AG09309 (cell line): Measurements from ENCODE around the gene AMDHD2.

Source experiments
- DNase-seq: peaks from one replicate; pipeline ENCODE4 v3.0.0-alpha.2; 2010; ENCODE audit warnings: low read depth
- H3K4me3 ChIP-seq: 2 replicates; pipeline ENCODE4 v1.5.1; 2011; ENCODE audit warnings: mild to moderate bottlenecking, low read depth, low read length, moderate library complexity; ENCODE audit not compliant: control insufficient read depth
- CTCF ChIP-seq: IDR thresholded peaks from 2 replicates; pipeline ENCODE4 v1.5.1; 2011; ENCODE audit warnings: mild to moderate bottlenecking, low read depth, low read length, inconsistent platforms; ENCODE audit not compliant: insufficient read depth, control insufficient read depth; ENCODE audit errors: missing control alignments

Gene AMDHD2

GRCh38 chr16:2487903-2488531 lies 32.2 kb upstream of the AMDHD2 start:
- no peak for DNase-seq
- no peak for TF ChIP-seq CTCF
- no peak overlapping the region for H3K4me3 ChIP-seq

GRCh38 chr16:2489581-2489980 lies 30.6 kb upstream of the AMDHD2 start:
- no peak for TF ChIP-seq CTCF
- no peak for DNase-seq
- no peak overlapping the region for H3K4me3 ChIP-seq

GRCh38 chr16:2490190-2491105 lies 29.7 kb upstream of the AMDHD2 start:
- H3K4me3 ChIP-seq, result no peak overlapping the region
- no peak for TF ChIP-seq CTCF
- no peak for DNase-seq

GRCh38 chr16:2492292-2492691 lies 27.9 kb upstream of the AMDHD2 start:
- H3K4me3 ChIP-seq, result no peak overlapping the region
- no peak for TF ChIP-seq CTCF
- DNase-seq, result no peak

GRCh38 chr16:2493605-2494004 lies 26.6 kb upstream of the AMDHD2 start:
- no peak for TF ChIP-seq CTCF
- no peak overlapping the region for H3K4me3 ChIP-seq
- no peak for DNase-seq

GRCh38 chr16:2494616-2495015 lies 25.6 kb upstream of the AMDHD2 start:
- no peak for DNase-seq
- H3K4me3 ChIP-seq, result no peak overlapping the region
- TF ChIP-seq CTCF, result no peak
